Choroid plexus epithelial cell (primary cell): ENCODE results near the gene TPCN2.
A peak's percentile ranks its signal among the peaks of the same experiment; 100 is the strongest.
"Not testable (repeated sequence)": the region's sequence is repeated elsewhere in the genome, so short reads cannot be mapped to it uniquely, and the experiment has no call there.

Source experiments
- DNase-seq: peaks from one replicate; pipeline ENCODE4 v3.0.0-alpha.2; 2010; ENCODE audit warnings: low read depth
- H3K4me3 ChIP-seq: 2 replicates; pipeline ENCODE4 v1.5.1; 2011; ENCODE audit warnings: low read depth, mild to moderate bottlenecking, control low read depth, low read length, moderate library complexity
- TF ChIP-seq, protein P1 (sequence below): conservative IDR thresholded peaks from 2 replicates; pipeline ENCODE4 v1.5.1; 2011; ENCODE audit warnings: low read depth, mild to moderate bottlenecking, control low read depth, inconsistent platforms, low read length, moderate library complexity

The TPCN2 gene

DNA sequence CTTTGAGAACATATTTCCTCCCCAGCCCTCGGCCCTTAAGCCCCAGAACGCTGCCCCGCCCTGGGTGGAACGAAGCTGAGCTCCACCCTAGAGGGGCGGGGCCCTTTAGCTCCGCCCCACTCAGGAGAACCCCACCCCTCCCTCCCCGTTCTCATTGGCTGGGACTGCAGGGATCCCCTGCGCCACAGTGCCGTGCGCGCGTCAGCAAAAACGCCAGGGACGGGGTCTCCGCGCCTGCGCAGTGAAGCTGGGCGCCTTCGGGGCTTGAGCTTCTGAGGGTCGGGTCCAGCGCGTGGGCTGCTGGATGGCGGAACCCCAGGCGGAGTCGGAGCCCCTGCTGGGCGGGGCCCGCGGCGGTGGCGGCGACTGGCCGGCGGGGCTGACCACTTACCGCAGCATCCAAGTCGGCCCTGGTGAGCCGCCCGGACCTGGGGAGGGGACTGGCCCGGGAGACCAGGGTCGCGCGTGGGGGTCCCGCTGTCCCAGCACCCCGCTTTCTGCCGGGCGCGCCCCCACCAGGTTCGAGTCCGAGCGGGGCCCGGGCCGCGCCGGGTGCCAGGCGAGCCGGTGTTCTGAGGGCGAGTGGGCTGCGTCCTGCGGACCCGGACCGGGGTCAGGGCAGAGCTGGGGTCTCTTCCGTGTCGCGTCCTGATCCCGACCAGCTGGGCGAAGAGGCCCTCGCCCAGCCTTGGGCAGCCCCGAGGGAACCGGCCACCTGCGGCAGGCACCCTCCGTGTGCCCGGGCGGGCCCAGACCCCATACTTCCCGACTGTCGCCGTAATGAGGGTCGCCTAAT is at the start of gene TPCN2:
TPCN2 (plus strand) TSS at position 239 of the 796 bp plus-strand sequence; CDS start at position 305, 66 bp downstream.
- TF ChIP-seq, protein P1, sequence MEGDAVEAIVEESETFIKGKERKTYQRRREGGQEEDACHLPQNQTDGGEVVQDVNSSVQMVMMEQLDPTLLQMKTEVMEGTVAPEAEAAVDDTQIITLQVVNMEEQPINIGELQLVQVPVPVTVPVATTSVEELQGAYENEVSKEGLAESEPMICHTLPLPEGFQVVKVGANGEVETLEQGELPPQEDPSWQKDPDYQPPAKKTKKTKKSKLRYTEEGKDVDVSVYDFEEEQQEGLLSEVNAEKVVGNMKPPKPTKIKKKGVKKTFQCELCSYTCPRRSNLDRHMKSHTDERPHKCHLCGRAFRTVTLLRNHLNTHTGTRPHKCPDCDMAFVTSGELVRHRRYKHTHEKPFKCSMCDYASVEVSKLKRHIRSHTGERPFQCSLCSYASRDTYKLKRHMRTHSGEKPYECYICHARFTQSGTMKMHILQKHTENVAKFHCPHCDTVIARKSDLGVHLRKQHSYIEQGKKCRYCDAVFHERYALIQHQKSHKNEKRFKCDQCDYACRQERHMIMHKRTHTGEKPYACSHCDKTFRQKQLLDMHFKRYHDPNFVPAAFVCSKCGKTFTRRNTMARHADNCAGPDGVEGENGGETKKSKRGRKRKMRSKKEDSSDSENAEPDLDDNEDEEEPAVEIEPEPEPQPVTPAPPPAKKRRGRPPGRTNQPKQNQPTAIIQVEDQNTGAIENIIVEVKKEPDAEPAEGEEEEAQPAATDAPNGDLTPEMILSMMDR, result no peak
- peak; percentile 96 for DNase-seq
- peak within 1 kb of the TSS; percentile 78 for H3K4me3 ChIP-seq

DNA sequence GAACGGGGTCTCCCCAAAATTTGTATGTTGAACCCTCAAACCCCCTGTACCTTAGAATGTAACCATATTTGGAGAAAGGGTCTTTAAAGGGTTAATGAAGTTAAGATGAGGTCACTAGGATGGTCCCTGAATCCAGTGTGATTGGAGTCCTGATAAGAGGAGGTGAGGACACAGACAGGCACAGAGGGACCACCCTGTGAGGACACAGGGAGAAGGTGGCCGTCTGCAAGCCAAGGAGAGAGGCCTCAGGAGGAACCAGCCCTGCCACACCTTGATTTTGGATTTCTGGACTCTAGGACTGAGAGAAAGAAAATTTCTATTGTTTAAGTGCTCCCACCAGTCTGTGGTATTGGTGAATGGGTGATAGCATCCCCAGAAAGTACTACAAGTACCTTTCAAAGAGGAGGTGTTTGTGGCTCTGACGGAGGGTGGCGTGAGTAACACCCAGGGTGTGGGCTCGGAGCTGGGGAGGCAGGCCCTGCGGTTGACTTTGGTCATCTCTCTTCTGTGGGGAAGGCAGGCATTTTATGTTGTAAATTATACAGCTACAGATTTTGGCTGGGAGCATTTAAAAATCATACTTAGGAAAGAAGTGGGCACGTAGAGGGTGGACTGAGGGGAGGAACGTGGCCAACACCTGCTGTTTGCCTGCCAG is 49.5 kb upstream of the TPCN2 start:
- no peak for DNase-seq
- TF ChIP-seq, protein P1, result no peak
- H3K4me3 ChIP-seq, result no peak overlapping the region

DNA sequence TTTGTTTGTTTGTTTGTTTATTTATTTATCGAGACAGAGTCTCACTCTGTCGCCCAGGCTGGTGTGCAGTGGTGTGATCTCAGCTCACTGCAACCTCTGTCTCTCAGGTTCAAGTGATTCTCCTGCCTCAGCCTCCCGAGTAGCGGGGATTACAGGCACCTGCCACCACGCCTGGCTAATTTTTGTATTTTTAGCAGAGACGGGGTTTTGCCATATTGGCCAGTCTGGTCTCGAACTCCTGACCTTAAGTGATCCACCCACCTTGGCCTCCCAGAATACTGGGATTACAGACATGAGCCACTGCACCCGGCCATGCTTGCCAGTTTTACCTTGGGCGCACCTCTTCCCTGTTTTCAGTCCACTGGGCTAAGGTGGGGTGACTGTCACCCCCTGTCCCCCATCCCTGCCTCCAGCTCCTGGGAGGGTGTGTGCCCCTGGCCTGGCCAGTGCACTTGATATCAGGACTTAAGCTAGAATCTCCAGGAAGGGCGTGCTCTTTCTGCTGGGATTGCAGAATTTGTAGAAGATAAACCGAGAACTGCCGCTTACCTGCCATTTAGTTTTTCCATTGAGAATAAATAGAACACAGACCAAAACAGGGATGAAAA is 48.9 kb upstream of the TPCN2 start:
- DNase-seq, H3K4me3 ChIP-seq: not testable (repeated sequence)

DNA sequence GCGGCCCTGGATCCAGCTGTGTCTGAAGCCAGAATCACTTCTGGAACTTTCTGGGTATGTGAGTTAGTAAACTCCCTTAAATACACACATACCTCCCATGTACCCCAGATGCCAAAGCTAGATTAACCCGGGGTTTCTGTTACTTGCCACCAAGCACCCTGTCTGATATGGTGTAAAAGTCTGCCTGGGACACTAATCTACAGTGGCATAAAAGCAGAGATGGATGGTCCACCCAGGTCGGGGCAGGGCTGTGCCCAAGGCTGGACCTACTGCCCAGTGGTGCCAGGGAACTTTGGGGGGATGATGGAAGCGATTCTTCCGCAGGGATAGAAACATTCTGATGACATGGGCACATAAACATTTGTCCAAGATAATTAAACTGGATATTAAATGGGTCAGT is 48.3 kb upstream of the TPCN2 start:
- DNase-seq, result no peak
- no peak overlapping the region for H3K4me3 ChIP-seq
- TF ChIP-seq, protein P1, result no peak

DNA sequence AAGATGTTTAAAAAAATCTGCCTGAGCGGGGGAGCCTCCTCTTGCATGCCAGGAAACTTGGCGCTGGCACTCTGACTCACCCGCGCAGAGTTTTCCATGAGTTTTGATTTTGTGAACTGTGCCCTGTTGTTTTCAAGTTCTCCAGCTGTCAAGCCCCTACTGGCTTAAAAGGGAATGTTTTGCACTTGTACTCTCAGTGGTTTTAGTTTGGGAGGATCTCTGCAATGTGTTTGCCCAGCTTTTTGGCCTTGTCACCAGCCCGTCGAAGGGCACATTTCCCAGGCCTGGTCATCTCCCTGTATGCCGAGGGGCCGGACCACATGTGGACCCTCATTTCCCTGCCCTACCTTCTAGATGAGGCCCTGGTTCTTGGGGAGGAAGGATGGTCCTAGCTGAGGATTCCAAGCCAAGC is 47.9 kb upstream of the TPCN2 start:
- peak; percentile 74 for DNase-seq
- no peak overlapping the region for H3K4me3 ChIP-seq
- TF ChIP-seq, protein P1, result peak; percentile 74

DNA sequence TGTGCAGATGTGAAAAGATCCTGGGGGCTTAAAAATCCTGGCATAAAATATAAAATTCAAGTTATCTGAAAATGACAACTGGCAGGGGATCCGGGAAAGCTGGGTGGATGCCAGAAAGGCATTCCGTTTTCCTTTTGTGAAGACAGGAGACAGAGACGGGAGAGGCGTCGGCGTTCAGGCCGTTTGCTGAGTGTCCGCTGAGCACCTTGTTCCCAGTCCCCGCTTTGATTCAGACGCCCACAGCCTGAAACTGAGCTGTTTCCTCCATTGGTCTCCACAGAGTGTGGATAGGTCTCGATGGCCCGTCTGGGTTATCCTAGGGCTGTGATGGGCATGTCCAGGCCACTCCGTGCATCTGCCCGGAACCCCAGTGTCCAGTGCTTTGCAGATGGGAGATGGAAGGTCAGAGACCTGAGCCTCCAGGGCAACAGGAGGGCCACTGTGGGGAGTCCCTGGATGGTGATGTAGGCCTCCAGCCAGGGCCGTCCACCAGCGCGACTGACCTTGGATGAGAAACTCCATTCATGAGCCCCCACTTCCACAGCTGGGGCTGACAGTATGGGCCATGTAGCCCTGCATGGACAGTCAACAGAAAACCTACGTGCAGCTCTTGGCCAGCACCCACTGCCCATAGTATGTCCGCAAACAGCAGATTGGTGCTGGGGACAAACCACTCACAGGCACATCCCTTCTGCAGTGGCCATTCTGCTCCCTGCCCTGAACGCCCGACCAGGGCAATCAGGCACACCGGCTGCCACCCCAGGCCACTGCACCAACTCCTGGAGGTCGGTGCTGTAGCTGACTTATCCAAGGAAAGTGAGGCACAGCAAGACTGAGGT is 47.3 kb upstream of the TPCN2 start:
- TF ChIP-seq, protein P1, result no peak
- DNase-seq, result no peak
- H3K4me3 ChIP-seq, result no peak overlapping the region
